ENCODE results near the gene RAB36.

Gene RAB36

GRCh38 chr22:23144932-23145877 lies at the start of gene RAB36:
Gene RAB36, plus strand, starts transcription at chr22:23145477. Its CDS starts 1,140 bp downstream, at chr22:23146617.
- H3K4me3 ChIP-seq (ENCODE audit: low read length), result peak within 1 kb of the TSS; percentile 77
- H3K79me2 ChIP-seq (ENCODE audit: control insufficient read depth, low read length), result no peaks in the 10 kb centered on the region
- no peaks in the 10 kb centered on the region for H3K9me2 ChIP-seq (replicated peaks; ENCODE audit: control insufficient read depth, low read length)
- TF ChIP-seq EZH2phosphoT487 (IDR thresholded peaks at IDR 0.05; ENCODE audit: borderline replicate concordance, low read length), result no peak
- no peak for TF ChIP-seq CTCF (IDR thresholded peaks at IDR 0.05; ENCODE audit: low read depth, low read length, poor library complexity, severe bottlenecking)
- no peaks in the 10 kb centered on the region for H3K27me3 ChIP-seq (ENCODE audit: control insufficient read depth, low read length)
- H3K36me3 ChIP-seq (ENCODE audit: control insufficient read depth, low read length), result no peaks in the 10 kb centered on the region
- H4K20me1 ChIP-seq (ENCODE audit: control insufficient read depth, insufficient read depth, low read depth, low read length), result no peaks in the 10 kb centered on the region
- peak within 1 kb of the TSS; percentile 84 for H3K4me2 ChIP-seq (ENCODE audit: low read length)
- no peaks in the 10 kb centered on the region for H3K9me3 ChIP-seq (ENCODE audit: control insufficient read depth, insufficient read depth, low read length)
- H3F3A ChIP-seq (ENCODE audit: control insufficient read depth, insufficient read depth), result peaks cover 3% of the 10 kb centered on the region; the same call in 1 of the 2 replicates
- peaks cover 53% of the 10 kb centered on the region for H3K4me1 ChIP-seq (ENCODE audit: control insufficient read depth, low read length)
- H3K27ac ChIP-seq (ENCODE audit: low read depth, low read length), result no peak within 1 kb of the TSS

- TF ChIP-seq CTCF (IDR thresholded peaks at IDR 0.05; ENCODE audit: low read depth, low read length, poor library complexity, severe bottlenecking), result no peak
- TF ChIP-seq EZH2phosphoT487 (IDR thresholded peaks at IDR 0.05; ENCODE audit: borderline replicate concordance, low read length), result no peak
- Histone ChIP-seq H3K4me2 (ENCODE audit: low read length) (no peak overlapping the region), H3K27ac (ENCODE audit: low read depth, low read length) (no peak overlapping the region), H3K9me3 (ENCODE audit: control insufficient read depth, insufficient read depth, low read length) (no peaks in the 10 kb centered on the region), H3F3A (ENCODE audit: control insufficient read depth, insufficient read depth) (no peaks in the 10 kb centered on the region), H3K27me3 (ENCODE audit: control insufficient read depth, low read length) (no peaks in the 10 kb centered on the region), H3K36me3 (ENCODE audit: control insufficient read depth, low read length) (no peaks in the 10 kb centered on the region), H3K4me3 (ENCODE audit: low read length) (no peak overlapping the region), H4K20me1 (ENCODE audit: control insufficient read depth, insufficient read depth, low read depth, low read length) (peaks cover 2% of the 10 kb centered on the region; the same call in 1 of the 2 replicates), H3K9me2 (replicated peaks; ENCODE audit: control insufficient read depth, low read length) (no peaks in the 10 kb centered on the region), H3K79me2 (ENCODE audit: control insufficient read depth, low read length) (no peaks in the 10 kb centered on the region), H3K4me1 (ENCODE audit: control insufficient read depth, low read length) (no peaks in the 10 kb centered on the region)
Measured at GRCh38 chr22:23095733-23096342, 49.4 kb upstream of the RAB36 start.

- no peaks in the 10 kb centered on the region for H3K9me2 ChIP-seq (replicated peaks; ENCODE audit: control insufficient read depth, low read length)
- H3K36me3 ChIP-seq (ENCODE audit: control insufficient read depth, low read length), result no peaks in the 10 kb centered on the region
- no peak overlapping the region for H3K4me3 ChIP-seq (ENCODE audit: low read length)
- no peaks in the 10 kb centered on the region for H3K9me3 ChIP-seq (ENCODE audit: control insufficient read depth, insufficient read depth, low read length)
- no peak for TF ChIP-seq EZH2phosphoT487 (IDR thresholded peaks at IDR 0.05; ENCODE audit: borderline replicate concordance, low read length)
- no peak for TF ChIP-seq CTCF (IDR thresholded peaks at IDR 0.05; ENCODE audit: low read depth, low read length, poor library complexity, severe bottlenecking)
- H3K4me1 ChIP-seq (ENCODE audit: control insufficient read depth, low read length), result no peaks in the 10 kb centered on the region
- no peak overlapping the region for H3K27ac ChIP-seq (ENCODE audit: low read depth, low read length)
- H3F3A ChIP-seq (ENCODE audit: control insufficient read depth, insufficient read depth), result no peaks in the 10 kb centered on the region
- peaks cover under 1% of the 10 kb centered on the region; the same call in 1 of the 2 replicates for H4K20me1 ChIP-seq (ENCODE audit: control insufficient read depth, insufficient read depth, low read depth, low read length)
- H3K79me2 ChIP-seq (ENCODE audit: control insufficient read depth, low read length), result no peaks in the 10 kb centered on the region
- H3K27me3 ChIP-seq (ENCODE audit: control insufficient read depth, low read length), result no peaks in the 10 kb centered on the region
- H3K4me2 ChIP-seq (ENCODE audit: low read length), result no peak overlapping the region
Measured at GRCh38 chr22:23097412-23098229, 47.7 kb upstream of the RAB36 start.
